Measurements from ENCODE around the gene SCUBE1.
"Not testable (repeated sequence)": the region's sequence is repeated elsewhere in the genome, so short reads cannot be mapped to it uniquely, and the experiment has no call there.

SCUBE1 gene

GRCh38 chr22:43377896-43378704, 34.9 kb upstream of the SCUBE1 start:
- H3K4me3 ChIP-seq (ENCODE audit: low read depth in 1 of 2, low read length in 2 of 2) = no peak overlapping the region
- peaks cover 0 to 8% of the 10 kb centered on the region in 2 donors for H3K9me3 ChIP-seq (ENCODE audit: control insufficient read depth in 1 of 2, low read length in 2 of 2)
- no peaks in the 10 kb centered on the region for H3K27me3 ChIP-seq (ENCODE audit: low read depth, low read length)
- no peaks in the 10 kb centered on the region for H3K36me3 ChIP-seq (ENCODE audit: control insufficient read depth in 1 of 2, insufficient read depth in 2 of 2, low read length in 2 of 2)
- H3K27ac ChIP-seq (ENCODE audit: low read length) = no peak overlapping the region
- no peaks in the 10 kb centered on the region for H3K4me1 ChIP-seq (ENCODE audit: control insufficient read depth in 1 of 2, insufficient read depth in 2 of 2, low read length in 2 of 2)

DNA sequence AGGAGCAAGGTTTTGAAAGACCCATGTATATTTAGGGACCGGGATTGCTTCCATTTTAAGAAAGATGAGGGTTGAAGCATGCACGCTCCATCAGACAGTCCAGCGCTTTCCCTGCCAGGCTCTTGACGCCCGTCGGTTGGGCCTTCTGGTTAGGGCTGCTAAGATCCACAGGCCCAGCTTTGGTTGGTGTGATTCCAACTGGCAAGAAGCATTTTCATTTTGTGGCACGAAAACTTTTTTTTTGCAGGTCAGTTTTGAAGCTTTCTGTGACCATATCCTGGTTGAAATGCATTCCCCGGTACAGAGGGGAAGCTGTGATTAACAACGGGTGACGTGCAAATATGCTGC, 34.4 kb upstream of the SCUBE1 start:
- Histone ChIP-seq H3K4me3 (ENCODE audit: low read depth in 1 of 2, low read length in 2 of 2) (no peak overlapping the region), H3K36me3 (ENCODE audit: control insufficient read depth in 1 of 2, insufficient read depth in 2 of 2, low read length in 2 of 2) (no peaks in the 10 kb centered on the region), H3K4me1 (ENCODE audit: control insufficient read depth in 1 of 2, insufficient read depth in 2 of 2, low read length in 2 of 2) (no peaks in the 10 kb centered on the region), H3K27ac (ENCODE audit: low read length) (no peak overlapping the region), H3K27me3 (ENCODE audit: low read depth, low read length) (no peaks in the 10 kb centered on the region), H3K9me3 (ENCODE audit: control insufficient read depth in 1 of 2, low read length in 2 of 2) (peaks cover 0 to 8% of the 10 kb centered on the region in 2 donors)

GRCh38 chr22:43376765-43377547, 33.8 kb upstream of the SCUBE1 start:
- Histone ChIP-seq H3K9me3 (ENCODE audit: control insufficient read depth in 1 of 2, low read length in 2 of 2) (peaks cover 0 to 8% of the 10 kb centered on the region in 2 donors), H3K4me1 (ENCODE audit: control insufficient read depth in 1 of 2, insufficient read depth in 2 of 2, low read length in 2 of 2) (no peaks in the 10 kb centered on the region), H3K4me3 (ENCODE audit: low read depth in 1 of 2, low read length in 2 of 2) (no peak overlapping the region), H3K27me3 (ENCODE audit: low read depth, low read length) (peaks cover 2% of the 10 kb centered on the region), H3K36me3 (ENCODE audit: control insufficient read depth in 1 of 2, insufficient read depth in 2 of 2, low read length in 2 of 2) (no peaks in the 10 kb centered on the region), H3K27ac (ENCODE audit: low read length) (no peak overlapping the region)

DNA sequence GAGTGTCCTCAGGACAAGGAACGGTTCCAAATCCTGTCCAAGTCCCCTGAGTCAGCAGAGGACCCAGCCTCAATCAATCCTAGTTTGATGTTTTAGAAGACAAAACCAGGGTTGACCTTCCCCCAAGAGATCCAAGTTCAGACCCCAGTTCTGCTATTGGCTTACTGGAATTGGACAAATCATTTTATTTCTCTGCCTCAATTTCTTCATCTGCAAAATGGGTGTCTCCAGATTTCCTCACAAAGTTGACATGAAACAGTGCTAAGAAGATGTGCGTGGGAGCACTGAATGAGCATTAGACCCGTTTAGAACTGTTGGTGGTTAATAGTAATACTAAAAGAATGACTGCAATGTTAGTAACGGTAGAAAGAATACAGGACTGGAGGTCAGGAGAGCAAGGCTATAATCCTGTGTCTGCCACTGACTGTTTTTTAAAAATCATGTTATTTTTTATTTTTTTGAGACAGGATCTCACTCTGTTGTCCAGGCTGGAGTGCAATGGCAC, 32.8 kb upstream of the SCUBE1 start:
- Histone ChIP-seq H3K27me3 (ENCODE audit: low read depth, low read length) (peaks cover 4% of the 10 kb centered on the region), H3K27ac (ENCODE audit: low read length) (no peak overlapping the region), H3K4me1 (ENCODE audit: control insufficient read depth in 1 of 2, insufficient read depth in 2 of 2, low read length in 2 of 2) (no peaks in the 10 kb centered on the region), H3K9me3 (ENCODE audit: control insufficient read depth in 1 of 2, low read length in 2 of 2) (peaks cover 0 to 8% of the 10 kb centered on the region in 2 donors), H3K4me3 (ENCODE audit: low read depth in 1 of 2, low read length in 2 of 2) (no peak overlapping the region), H3K36me3 (ENCODE audit: control insufficient read depth in 1 of 2, insufficient read depth in 2 of 2, low read length in 2 of 2) (no peaks in the 10 kb centered on the region)

DNA sequence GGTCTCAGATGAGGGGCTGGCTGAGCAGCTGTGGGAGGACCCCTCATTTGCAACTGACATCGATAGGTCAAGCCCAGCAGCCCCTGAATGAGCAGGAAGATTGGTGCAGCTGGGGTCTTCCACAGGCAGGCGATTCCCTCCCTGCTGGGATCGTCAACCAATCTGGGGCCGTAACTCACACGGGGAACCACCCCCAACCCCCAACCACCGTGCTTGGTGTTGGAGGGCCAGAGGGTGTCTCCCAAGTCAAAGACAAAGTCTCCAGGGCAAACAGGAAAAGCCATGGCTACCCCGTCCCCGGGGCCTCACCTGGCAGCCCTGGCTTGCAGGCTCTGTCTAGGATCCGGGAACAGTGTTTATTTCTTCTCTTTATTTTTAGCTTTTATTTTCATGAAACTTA, 26.9 kb upstream of the SCUBE1 start:
- peaks cover 0 to 3% of the 10 kb centered on the region in 2 donors for H3K4me1 ChIP-seq (ENCODE audit: control insufficient read depth in 1 of 2, insufficient read depth in 2 of 2, low read length in 2 of 2)
- H3K9me3 ChIP-seq (ENCODE audit: control insufficient read depth in 1 of 2, low read length in 2 of 2) = peaks cover 0 to 8% of the 10 kb centered on the region in 2 donors
- no peaks in the 10 kb centered on the region for H3K36me3 ChIP-seq (ENCODE audit: control insufficient read depth in 1 of 2, insufficient read depth in 2 of 2, low read length in 2 of 2)
- H3K4me3 ChIP-seq (ENCODE audit: low read depth in 1 of 2, low read length in 2 of 2) = no peak overlapping the region
- H3K27me3 ChIP-seq (ENCODE audit: low read depth, low read length) = peaks cover 13% of the 10 kb centered on the region
- H3K27ac ChIP-seq (ENCODE audit: low read length) = no peak overlapping the region

DNA sequence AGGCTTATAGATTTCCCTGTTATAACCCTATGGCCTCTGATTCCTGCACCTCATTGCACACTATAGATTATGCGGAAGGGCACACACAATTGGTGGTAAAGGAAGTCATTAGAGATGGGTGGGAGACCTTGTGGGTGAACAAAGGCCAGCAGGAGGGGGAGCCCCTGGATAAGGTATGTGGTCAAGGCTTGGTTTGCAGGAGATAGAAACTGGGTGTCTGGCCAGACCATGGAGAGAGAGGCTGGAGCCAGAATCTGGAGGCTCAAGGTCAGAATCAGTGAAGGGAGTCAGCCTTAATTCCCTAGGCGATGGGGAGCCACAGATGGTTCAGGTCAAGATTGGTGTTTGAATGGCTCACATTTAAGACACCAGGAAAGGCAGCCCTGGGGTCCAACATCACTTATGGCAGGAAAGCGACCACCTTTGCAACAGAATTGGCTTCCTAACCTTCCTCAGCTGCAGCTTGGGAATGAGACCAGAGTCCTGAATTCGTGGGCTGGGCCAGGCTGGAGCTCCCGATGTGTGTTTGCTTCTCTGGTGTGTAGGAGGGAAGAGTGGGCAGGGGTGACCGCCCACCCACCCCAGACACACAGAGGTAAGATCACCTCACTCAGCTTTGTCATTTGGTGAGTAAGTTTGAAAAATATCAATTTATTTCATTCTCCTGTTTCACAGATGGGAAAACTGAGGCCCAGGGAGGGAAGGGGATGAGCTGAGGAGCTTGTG, 22.7 kb upstream of the SCUBE1 start:
- H3K27ac ChIP-seq (ENCODE audit: low read length) = no peak overlapping the region
- peaks cover 0 to 3% of the 10 kb centered on the region in 2 donors for H3K4me1 ChIP-seq (ENCODE audit: control insufficient read depth in 1 of 2, insufficient read depth in 2 of 2, low read length in 2 of 2)
- H3K27me3 ChIP-seq (ENCODE audit: low read depth, low read length) = peaks cover 8% of the 10 kb centered on the region
- no peaks in the 10 kb centered on the region for H3K9me3 ChIP-seq (ENCODE audit: control insufficient read depth in 1 of 2, low read length in 2 of 2)
- H3K36me3 ChIP-seq (ENCODE audit: control insufficient read depth in 1 of 2, insufficient read depth in 2 of 2, low read length in 2 of 2) = no peaks in the 10 kb centered on the region
- H3K4me3 ChIP-seq (ENCODE audit: low read depth in 1 of 2, low read length in 2 of 2) = no peak overlapping the region

- Histone ChIP-seq H3K9me3 (ENCODE audit: control insufficient read depth in 1 of 2, low read length in 2 of 2) (no peaks in the 10 kb centered on the region), H3K27ac (ENCODE audit: low read length) (no peak overlapping the region), H3K4me3 (ENCODE audit: low read depth in 1 of 2, low read length in 2 of 2) (no peak overlapping the region), H3K4me1 (ENCODE audit: control insufficient read depth in 1 of 2, insufficient read depth in 2 of 2, low read length in 2 of 2) (no peaks in the 10 kb centered on the region), H3K36me3 (ENCODE audit: control insufficient read depth in 1 of 2, insufficient read depth in 2 of 2, low read length in 2 of 2) (no peaks in the 10 kb centered on the region), H3K27me3 (ENCODE audit: low read depth, low read length) (no peaks in the 10 kb centered on the region)
Observed at GRCh38 chr22:43364169-43364435, 20.9 kb upstream of the SCUBE1 start.

DNA sequence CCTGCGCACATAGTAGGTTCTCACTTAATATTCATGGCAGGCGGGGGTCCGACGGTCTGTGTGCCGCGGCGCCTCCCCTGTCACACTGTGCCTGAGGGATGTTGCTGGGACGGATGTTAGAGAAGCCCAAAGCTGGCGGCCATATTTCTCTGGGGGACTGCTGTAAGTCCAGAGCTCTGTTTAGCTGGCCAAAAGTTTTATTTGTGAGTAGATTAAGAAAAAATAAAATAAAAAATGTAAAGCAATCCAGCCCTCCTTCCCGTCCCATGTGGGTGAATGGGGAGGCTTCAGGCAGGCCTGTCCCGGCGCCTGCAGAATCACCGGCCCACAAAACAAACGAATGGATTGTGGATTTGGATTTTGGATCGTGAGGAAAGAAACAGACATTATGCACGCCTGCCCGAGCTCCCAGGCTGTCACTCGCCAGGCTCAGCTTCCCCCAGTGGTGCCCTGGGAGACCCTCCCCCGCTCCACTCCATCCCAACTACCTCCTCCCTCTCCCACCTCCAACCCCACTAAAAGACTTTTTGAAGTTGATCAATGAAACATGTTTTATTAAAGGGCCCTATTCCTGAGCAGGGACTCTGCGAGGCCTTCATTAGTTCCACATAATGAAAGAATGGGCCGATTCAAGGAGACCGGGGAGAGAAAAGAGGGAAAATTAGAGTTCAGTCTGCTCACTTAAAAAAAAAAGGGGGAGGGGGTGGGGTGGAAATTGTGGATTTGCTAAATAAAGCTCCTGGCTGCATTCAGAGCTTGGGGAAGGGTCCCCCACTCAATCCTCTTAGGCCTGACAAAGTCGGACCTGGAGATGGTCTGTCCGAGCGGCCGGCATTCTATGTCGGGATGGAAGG, 20.4 kb upstream of the SCUBE1 start:
- no peaks in the 10 kb centered on the region for H3K4me1 ChIP-seq (ENCODE audit: control insufficient read depth in 1 of 2, insufficient read depth in 2 of 2, low read length in 2 of 2)
- no peaks in the 10 kb centered on the region for H3K27me3 ChIP-seq (ENCODE audit: low read depth, low read length)
- no peak overlapping the region for H3K27ac ChIP-seq (ENCODE audit: low read length)

DNA sequence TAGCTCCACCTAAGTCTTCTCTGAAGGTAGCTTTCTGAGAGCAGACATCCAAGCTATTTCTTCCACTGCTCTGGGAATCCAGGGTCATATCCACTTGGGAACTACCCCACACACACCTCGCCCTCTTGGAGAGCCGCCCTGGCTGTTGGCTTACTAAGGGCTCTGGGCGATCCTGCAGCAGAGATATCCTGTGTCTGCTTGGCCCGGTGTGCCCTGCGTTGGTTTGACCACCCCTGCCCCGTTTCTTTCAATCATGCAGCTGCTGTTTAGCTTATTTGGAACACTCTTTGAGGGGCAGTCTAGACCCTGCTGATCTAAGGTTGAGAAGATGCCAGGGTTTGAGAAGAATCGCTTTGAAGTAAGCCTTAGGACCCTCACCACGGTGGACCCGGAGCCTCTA, 17.4 kb upstream of the SCUBE1 start:
- no peaks in the 10 kb centered on the region for H3K27me3 ChIP-seq (ENCODE audit: low read depth, low read length)
- no peaks in the 10 kb centered on the region for H3K36me3 ChIP-seq (ENCODE audit: control insufficient read depth in 1 of 2, insufficient read depth in 2 of 2, low read length in 2 of 2)
- H3K27ac ChIP-seq (ENCODE audit: low read length) = no peak overlapping the region
- H3K9me3 ChIP-seq (ENCODE audit: control insufficient read depth in 1 of 2, low read length in 2 of 2) = no peaks in the 10 kb centered on the region
- H3K4me3 ChIP-seq (ENCODE audit: low read depth in 1 of 2, low read length in 2 of 2) = no peak overlapping the region
- H3K4me1 ChIP-seq (ENCODE audit: control insufficient read depth in 1 of 2, insufficient read depth in 2 of 2, low read length in 2 of 2) = no peaks in the 10 kb centered on the region

More for the DNA sequence above, 20.4 kb upstream of the SCUBE1 start:
- Histone ChIP-seq H3K36me3 (ENCODE audit: control insufficient read depth in 1 of 2, insufficient read depth in 2 of 2, low read length in 2 of 2) (no peaks in the 10 kb centered on the region), H3K9me3 (ENCODE audit: control insufficient read depth in 1 of 2, low read length in 2 of 2) (no peaks in the 10 kb centered on the region), H3K4me3 (ENCODE audit: low read depth in 1 of 2, low read length in 2 of 2) (no peak overlapping the region)

DNA sequence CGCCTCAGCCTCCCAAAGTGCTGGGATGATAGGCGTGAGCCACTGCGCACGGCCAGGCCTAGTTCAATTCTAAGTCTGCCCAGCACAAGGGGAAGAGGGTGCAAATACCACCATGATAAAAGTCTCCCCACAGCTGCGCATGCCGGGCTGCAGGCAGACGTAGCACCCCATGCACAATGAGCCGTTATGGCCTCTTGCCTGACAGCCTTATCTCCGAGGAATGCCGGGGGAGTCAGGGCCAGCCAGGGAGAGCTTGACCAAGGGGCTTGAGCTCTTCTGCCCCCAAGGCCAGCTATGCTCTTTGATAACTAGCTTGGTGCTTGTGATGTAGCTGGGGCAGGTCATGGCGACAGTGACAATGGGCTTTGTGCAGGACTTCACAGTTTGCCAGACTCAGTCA, 13.7 kb upstream of the SCUBE1 start:
- Histone ChIP-seq H3K27ac (ENCODE audit: low read length) (no peak overlapping the region), H3K36me3 (ENCODE audit: control insufficient read depth in 1 of 2, insufficient read depth in 2 of 2, low read length in 2 of 2) (no peaks in the 10 kb centered on the region), H3K27me3 (ENCODE audit: low read depth, low read length) (no peaks in the 10 kb centered on the region), H3K4me1 (ENCODE audit: control insufficient read depth in 1 of 2, insufficient read depth in 2 of 2, low read length in 2 of 2) (no peaks in the 10 kb centered on the region), H3K4me3 (ENCODE audit: low read depth in 1 of 2, low read length in 2 of 2) (no peak overlapping the region), H3K9me3 (ENCODE audit: control insufficient read depth in 1 of 2, low read length in 2 of 2) (no peaks in the 10 kb centered on the region)

DNA sequence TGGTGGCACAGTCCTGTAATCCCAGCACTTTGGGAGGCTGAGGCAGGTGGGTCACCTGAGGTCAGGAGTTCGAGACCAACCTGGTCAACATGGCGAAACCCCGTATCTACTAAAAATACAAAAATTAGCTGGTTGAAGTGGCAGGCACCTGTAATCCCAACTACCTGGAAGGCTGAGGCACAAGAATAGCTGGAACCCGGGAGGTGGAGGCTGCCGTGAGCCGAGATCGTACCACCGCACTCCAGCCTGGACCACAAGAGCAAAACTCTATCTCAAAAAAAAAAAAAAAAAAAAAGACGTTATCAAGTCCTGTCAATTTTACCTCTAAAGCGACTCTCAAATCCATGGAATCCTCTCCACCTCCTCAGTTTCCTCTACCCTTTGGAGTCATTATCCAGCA, 12.5 kb upstream of the SCUBE1 start:
- not testable (repeated sequence) for H3K27ac ChIP-seq (ENCODE audit: low read length); H3K4me1 ChIP-seq (ENCODE audit: control insufficient read depth in 1 of 2, insufficient read depth in 2 of 2, low read length in 2 of 2); H3K27me3 ChIP-seq (ENCODE audit: low read depth, low read length); H3K36me3 ChIP-seq (ENCODE audit: control insufficient read depth in 1 of 2, insufficient read depth in 2 of 2, low read length in 2 of 2); H3K4me3 ChIP-seq (ENCODE audit: low read depth in 1 of 2, low read length in 2 of 2); H3K9me3 ChIP-seq (ENCODE audit: control insufficient read depth in 1 of 2, low read length in 2 of 2)

Measured in muscle layer of duodenum (tissue), 2 donors.